Neural progenitor cell (in vitro differentiated cells): ENCODE results near the gene GRAMD4.

ENCODE experiments used
- EZH2phosphoT487 ChIP-seq: fragments of 200-600 bp; sonication (generic); IDR thresholded peaks from 2 replicates; pipeline ENCODE4 v1.6.1; 2017; ENCODE audit warnings: antibody characterized with exemption
- TF ChIP-seq, protein P1 (sequence below): fragments of 200-600 bp; sonication (generic); IDR thresholded peaks from 2 replicates; pipeline ENCODE4 v1.5.1; 2017; ENCODE audit warnings: antibody characterized with exemption, mild to moderate bottlenecking

- TF ChIP-seq EZH2phosphoT487 = no peak
- TF ChIP-seq, protein P1, sequence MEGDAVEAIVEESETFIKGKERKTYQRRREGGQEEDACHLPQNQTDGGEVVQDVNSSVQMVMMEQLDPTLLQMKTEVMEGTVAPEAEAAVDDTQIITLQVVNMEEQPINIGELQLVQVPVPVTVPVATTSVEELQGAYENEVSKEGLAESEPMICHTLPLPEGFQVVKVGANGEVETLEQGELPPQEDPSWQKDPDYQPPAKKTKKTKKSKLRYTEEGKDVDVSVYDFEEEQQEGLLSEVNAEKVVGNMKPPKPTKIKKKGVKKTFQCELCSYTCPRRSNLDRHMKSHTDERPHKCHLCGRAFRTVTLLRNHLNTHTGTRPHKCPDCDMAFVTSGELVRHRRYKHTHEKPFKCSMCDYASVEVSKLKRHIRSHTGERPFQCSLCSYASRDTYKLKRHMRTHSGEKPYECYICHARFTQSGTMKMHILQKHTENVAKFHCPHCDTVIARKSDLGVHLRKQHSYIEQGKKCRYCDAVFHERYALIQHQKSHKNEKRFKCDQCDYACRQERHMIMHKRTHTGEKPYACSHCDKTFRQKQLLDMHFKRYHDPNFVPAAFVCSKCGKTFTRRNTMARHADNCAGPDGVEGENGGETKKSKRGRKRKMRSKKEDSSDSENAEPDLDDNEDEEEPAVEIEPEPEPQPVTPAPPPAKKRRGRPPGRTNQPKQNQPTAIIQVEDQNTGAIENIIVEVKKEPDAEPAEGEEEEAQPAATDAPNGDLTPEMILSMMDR = no peak
Observed at GRCh38 chr22:46574438-46574992, 45.7 kb upstream of the GRAMD4 start.
